Thyroid gland (tissue), 4 donors: ENCODE results near the gene TSPO.

Experiments used
- POLR2A ChIP-seq, 2 donors: fragments of 450-650 bp; IDR thresholded peaks; one replicate each; pipeline ENCODE4 v1.6.1; 2017; ENCODE audit warnings: antibody characterized with exemption in 2 of 2, mild to moderate bottlenecking in 2 of 2, moderate library complexity in 1 of 2
- TF ChIP-seq, protein P1 (sequence below), 6 experiments: fragments of 200-600 bp in 3 of 6; fragments of 450-650 bp in 3 of 6; sonication (generic) in 3 of 6; IDR thresholded peaks; one replicate each; pipeline ENCODE4 v1.5.1; 2016 to 2019; ENCODE audit warnings: antibody characterized with exemption in 6 of 6, mild to moderate bottlenecking in 2 of 6, inconsistent platforms in 1 of 6, moderate library complexity in 1 of 6

DNA sequence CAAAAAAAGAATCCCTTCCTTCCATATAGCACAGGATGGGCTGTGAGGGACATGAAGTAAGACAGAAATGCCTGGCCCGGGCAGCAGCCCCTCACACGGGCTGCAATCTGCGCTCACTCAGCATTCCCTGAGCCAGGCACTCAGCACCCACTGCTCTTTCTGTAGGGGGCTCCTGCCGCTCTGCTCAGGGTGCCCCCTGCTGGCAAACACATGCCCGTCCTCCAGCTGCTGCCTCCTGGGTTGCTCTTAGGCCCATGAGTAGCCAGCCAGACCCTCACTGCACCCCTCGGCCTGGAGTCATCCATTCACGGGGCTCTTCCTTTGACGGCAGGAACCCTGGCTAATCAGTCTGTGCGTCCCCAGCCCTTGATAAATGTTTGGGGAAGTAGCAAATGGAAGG, 15.1 kb upstream of the TSPO start:
- TF ChIP-seq, protein P1, sequence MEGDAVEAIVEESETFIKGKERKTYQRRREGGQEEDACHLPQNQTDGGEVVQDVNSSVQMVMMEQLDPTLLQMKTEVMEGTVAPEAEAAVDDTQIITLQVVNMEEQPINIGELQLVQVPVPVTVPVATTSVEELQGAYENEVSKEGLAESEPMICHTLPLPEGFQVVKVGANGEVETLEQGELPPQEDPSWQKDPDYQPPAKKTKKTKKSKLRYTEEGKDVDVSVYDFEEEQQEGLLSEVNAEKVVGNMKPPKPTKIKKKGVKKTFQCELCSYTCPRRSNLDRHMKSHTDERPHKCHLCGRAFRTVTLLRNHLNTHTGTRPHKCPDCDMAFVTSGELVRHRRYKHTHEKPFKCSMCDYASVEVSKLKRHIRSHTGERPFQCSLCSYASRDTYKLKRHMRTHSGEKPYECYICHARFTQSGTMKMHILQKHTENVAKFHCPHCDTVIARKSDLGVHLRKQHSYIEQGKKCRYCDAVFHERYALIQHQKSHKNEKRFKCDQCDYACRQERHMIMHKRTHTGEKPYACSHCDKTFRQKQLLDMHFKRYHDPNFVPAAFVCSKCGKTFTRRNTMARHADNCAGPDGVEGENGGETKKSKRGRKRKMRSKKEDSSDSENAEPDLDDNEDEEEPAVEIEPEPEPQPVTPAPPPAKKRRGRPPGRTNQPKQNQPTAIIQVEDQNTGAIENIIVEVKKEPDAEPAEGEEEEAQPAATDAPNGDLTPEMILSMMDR (IDR thresholded peaks at IDR 0.05), result peak in 3 of 6 experiments; percentile 33 to 45 (median 42)
- no peak for TF ChIP-seq POLR2A (IDR thresholded peaks at IDR 0.05)
